ENCODE measurements around the gene P4HA2. TPM values are rescaled to one million over a fixed set of nuclear protein-coding genes. Genes with fewer than 3 reads are reported as not detected.

The P4HA2 gene
- total RNA-seq, 4 donors from 2014 or later = 21.5 to 81.4 (median 51.2) TPM

DNA sequence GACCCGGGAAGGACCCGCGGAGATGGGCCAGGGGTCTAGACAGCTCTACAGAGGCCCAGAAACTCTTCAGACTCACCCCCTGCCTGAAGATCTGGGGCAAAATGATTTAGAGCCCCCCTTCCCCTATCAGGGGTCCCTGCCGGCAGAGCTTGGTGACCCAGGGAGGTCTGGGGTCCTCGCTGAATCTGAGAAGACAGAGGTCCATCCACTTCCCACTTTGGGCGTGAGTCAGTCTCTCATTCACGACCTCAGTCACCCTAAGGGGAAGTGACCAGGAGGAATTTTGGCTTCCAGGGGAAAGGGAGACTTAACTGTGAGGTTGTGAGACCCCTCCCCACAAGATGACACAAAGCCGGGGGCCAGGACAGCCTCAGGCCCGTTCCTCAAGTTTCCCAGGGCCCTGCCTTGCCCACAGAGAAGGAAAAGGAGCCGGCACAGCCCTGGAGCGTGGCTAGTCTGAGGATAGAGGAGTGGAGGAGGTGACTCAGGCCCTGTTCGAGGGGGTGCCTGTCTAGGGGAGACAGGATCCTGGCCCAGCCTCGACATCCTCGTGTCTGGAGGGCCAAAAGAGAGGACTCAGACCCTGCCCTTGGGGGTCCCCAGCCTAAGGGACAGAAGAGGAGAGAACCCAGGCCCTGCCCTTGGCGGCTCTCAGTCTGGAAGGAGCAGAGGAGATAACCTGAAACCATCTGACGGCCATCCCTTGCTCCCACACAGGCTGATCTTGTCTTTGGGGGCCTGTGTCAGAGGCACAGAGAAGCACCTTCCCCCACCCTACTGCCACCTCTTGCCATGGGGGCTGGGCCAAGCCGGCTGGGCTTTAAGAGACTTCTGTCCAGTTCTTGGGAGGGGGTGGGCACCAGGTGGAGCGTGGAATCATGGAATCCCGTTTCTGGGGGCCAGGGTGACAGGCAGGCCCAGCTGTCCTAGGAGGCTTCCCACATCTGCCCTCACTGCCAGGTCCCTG lies 30.7 kb upstream of the P4HA2 start:
- Histone ChIP-seq H3K27me3 (no peaks in the 10 kb centered on the region), H3K4me3 (peak overlapping the region; percentile 40 to 83 (median 52)), H3K36me3 (peaks cover 0 to 4% (median 0%) of the 10 kb centered on the region in 3 donors), H3K27ac (peak overlapping the region; percentile 72 to 97 (median 78)), H3K4me1 (peaks cover 0 to 57% (median 0%) of the 10 kb centered on the region in 4 donors), H3K9me3 (no peaks in the 10 kb centered on the region)
- DNase-seq = peak in 2 of 3 donors; percentile 47 to 50
- TF ChIP-seq POLR2A (IDR thresholded peaks at IDR 0.05) = no peak
- TF ChIP-seq, protein P1, sequence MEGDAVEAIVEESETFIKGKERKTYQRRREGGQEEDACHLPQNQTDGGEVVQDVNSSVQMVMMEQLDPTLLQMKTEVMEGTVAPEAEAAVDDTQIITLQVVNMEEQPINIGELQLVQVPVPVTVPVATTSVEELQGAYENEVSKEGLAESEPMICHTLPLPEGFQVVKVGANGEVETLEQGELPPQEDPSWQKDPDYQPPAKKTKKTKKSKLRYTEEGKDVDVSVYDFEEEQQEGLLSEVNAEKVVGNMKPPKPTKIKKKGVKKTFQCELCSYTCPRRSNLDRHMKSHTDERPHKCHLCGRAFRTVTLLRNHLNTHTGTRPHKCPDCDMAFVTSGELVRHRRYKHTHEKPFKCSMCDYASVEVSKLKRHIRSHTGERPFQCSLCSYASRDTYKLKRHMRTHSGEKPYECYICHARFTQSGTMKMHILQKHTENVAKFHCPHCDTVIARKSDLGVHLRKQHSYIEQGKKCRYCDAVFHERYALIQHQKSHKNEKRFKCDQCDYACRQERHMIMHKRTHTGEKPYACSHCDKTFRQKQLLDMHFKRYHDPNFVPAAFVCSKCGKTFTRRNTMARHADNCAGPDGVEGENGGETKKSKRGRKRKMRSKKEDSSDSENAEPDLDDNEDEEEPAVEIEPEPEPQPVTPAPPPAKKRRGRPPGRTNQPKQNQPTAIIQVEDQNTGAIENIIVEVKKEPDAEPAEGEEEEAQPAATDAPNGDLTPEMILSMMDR (IDR thresholded peaks at IDR 0.05) = no peak

DNA sequence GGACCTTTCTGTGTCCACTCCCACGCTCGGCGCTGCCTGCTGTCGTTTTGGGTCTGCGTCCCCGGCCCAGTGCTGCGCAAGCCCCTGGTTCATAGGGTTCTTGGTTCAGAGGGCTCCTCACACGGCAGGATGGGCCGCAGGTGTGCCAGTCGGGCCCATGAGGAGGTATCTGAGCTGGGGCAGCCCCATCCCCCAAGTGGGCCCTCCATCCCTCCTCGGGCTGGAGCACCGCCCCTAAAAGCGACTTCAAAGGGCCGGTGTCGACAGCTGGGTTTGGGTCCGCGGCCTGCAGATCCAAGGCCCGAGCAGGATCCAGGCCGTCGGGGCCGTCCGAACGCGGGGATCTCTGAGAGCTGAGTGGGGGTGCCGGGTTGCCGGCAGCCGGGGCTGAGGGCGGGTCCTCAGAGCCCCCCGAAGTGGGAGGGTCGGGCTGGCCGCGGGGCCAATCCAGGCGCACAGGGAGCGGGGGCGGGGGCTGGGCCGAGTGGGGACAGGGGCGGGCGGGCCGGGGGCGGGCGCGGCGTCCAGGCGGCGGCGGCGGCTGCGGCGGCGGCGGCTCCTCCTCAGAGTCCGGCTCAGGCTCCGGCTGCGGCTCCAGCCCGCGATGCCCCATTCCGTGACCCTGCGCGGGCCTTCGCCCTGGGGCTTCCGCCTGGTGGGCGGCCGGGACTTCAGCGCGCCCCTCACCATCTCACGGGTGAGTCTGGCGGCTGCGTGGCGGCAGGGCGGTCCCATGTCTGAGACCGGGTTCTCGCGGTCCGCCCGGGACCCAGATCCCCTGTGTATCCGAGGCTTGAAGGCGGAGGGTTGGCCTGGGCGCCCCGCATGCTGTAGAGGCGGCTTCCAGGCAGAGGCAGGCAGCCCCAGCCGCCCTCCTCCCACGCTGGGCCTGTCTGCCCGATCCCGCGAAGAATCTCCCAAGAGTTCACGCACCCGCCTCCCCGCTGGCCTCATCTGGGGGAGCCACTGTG lies 29.8 kb upstream of the P4HA2 start, which contains the start of gene PDLIM4:
TSS of gene PDLIM4 (plus strand) at position 566 of the 971 bp plus-strand sequence. CDS start at position 605, 39 bp downstream.
- H3K4me1 ChIP-seq = peaks cover 0 to 50% (median 0%) of the 10 kb centered on the region in 4 donors
- no peaks in the 10 kb centered on the region for H3K36me3 ChIP-seq
- peak; percentile 6 to 72 (median 48) for DNase-seq
- H3K27me3 ChIP-seq = no peaks in the 10 kb centered on the region
- TF ChIP-seq, protein P1 (IDR thresholded peaks at IDR 0.05) = no peak
- no peak for TF ChIP-seq POLR2A (IDR thresholded peaks at IDR 0.05)
- no peaks in the 10 kb centered on the region for H3K9me3 ChIP-seq
- H3K27ac ChIP-seq = peak within 1 kb of the TSS; percentile 72 to 97 (median 78)
- H3K4me3 ChIP-seq = peak within 1 kb of the TSS; percentile 40 to 83 (median 52)

- Histone ChIP-seq H3K4me3 (peak overlapping the region in 1 of 4 donors; percentile 83), H3K9me3 (no peaks in the 10 kb centered on the region), H3K36me3 (no peaks in the 10 kb centered on the region), H3K27me3 (no peaks in the 10 kb centered on the region), H3K4me1 (peaks cover 0 to 46% (median 0%) of the 10 kb centered on the region in 4 donors), H3K27ac (peak overlapping the region in 3 of 4 donors; percentile 46 to 97 (median 83))
- TF ChIP-seq POLR2A (IDR thresholded peaks at IDR 0.05) = no peak
- TF ChIP-seq, protein P1 (IDR thresholded peaks at IDR 0.05) = no peak
- DNase-seq = peak in 1 of 3 donors; percentile 29
Observed at GRCh38 chr5:132256783-132257130, 29.1 kb upstream of the P4HA2 start.

GRCh38 chr5:132256086-132256782 lies 28.6 kb upstream of the P4HA2 start:
- H3K36me3 ChIP-seq = no peaks in the 10 kb centered on the region
- no peaks in the 10 kb centered on the region for H3K9me3 ChIP-seq
- peaks cover 0 to 42% (median 0%) of the 10 kb centered on the region in 4 donors for H3K4me1 ChIP-seq
- DNase-seq = peak in 1 of 3 donors; percentile 25
- H3K4me3 ChIP-seq = no peak overlapping the region
- H3K27me3 ChIP-seq = no peaks in the 10 kb centered on the region
- no peak overlapping the region for H3K27ac ChIP-seq
- TF ChIP-seq POLR2A (IDR thresholded peaks at IDR 0.05) = no peak
- TF ChIP-seq, protein P1 (IDR thresholded peaks at IDR 0.05) = no peak

Measured in Peyer's patch (tissue), 4 donors.